Muscle layer of colon (tissue), 2 donors: ENCODE results near the gene SLC29A4.
"Not testable (repeated sequence)": the region's sequence is repeated elsewhere in the genome, so short reads cannot be mapped to it uniquely, and the experiment has no call there.

Experiments
- H3K27ac ChIP-seq: one replicate; pipeline ENCODE4 v1.7.0; 2013; ENCODE audit warnings: low read depth, mild to moderate bottlenecking, low read length, moderate library complexity
- H3K27me3 ChIP-seq, 2 donors: one replicate each; pipeline ENCODE4 v1.7.0; 2013; ENCODE audit warnings: low read length in 2 of 2, mild to moderate bottlenecking in 2 of 2; ENCODE audit not compliant: insufficient read depth in 2 of 2, control insufficient read depth in 1 of 2
- H3K36me3 ChIP-seq: one replicate; pipeline ENCODE4 v1.7.0; 2013; ENCODE audit warnings: mild to moderate bottlenecking, low read length; ENCODE audit not compliant: insufficient read depth
- H3K4me1 ChIP-seq: one replicate; pipeline ENCODE4 v1.7.0; 2013; ENCODE audit warnings: mild to moderate bottlenecking, low read length; ENCODE audit not compliant: insufficient read depth
- H3K4me3 ChIP-seq, 2 donors: one replicate each; pipeline ENCODE4 v1.7.0; 2013; ENCODE audit warnings: low read length in 2 of 2, low read depth in 1 of 2, mild to moderate bottlenecking in 1 of 2, moderate library complexity in 1 of 2
- H3K9ac ChIP-seq: one replicate; pipeline ENCODE4 v1.7.0; 2013; ENCODE audit warnings: low read length
- H3K9me3 ChIP-seq: one replicate; pipeline ENCODE4 v1.7.0; 2013; ENCODE audit warnings: mild to moderate bottlenecking, low read length
- donor health status: abdominal sarcoma.
- donor health status: Adenocarcinoma of cecum.

Gene SLC29A4

DNA sequence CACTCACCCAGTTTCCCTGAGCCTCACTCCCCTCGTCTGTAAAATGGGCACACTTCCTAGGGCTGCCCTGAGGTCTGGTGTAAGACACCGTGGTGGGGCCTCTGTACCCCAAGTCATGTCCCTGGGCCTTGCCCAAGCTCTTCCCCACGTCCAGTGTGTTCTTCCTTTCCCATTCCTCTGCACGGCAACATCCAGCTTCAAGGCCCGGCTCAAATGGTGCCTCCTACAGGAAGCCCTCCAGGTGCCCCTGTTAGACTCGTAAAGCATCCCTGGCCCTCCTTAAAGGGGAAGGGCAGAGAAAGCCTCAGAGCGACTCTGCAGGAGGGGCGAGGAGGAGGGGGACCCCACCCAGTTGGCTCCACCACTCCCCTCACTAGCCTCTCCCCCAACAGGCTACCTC, 8.6 kb downstream of the SLC29A4 start:
- Histone ChIP-seq H3K9ac (no peak overlapping the region), H3K27ac (no peak overlapping the region), H3K36me3 (no peaks in the 10 kb centered on the region), H3K4me3 (no peak overlapping the region), H3K9me3 (no peaks in the 10 kb centered on the region), H3K27me3 (no peaks in the 10 kb centered on the region), H3K4me1 (no peaks in the 10 kb centered on the region)

DNA sequence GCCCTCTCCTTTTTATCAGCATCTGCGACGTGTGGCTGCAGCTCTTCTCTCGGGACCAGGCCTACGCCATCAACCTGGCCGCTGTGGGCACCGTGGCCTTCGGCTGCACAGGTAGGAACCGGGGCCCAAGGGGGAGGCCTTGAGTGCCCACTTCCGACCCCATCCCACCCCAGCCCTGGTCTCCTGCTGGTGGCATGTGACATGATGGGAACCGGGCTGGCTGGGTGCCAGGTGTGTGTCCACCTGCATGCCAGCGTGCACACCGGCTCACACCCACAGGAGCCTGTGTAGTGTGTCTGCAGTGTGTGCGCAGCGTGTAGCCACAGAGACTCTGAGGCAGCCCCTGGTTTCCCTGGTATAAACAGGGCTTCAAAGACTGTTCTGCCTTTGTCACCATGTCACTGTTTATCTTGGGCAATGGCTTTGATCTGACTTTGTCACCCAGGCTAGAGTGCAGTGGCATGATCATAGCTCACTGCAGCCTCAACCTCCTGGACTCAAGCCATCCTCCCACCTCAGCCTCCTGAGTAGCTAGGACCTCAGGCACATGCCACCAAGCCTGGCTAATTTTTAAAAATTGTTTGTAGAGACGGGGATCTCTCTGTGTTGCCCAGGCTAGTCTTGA, 9.1 kb downstream of the SLC29A4 start:
- H3K9me3 ChIP-seq, H3K27ac ChIP-seq, H3K4me1 ChIP-seq, H3K36me3 ChIP-seq, H3K27me3 ChIP-seq, H3K9ac ChIP-seq, H3K4me3 ChIP-seq: not testable (repeated sequence)

DNA sequence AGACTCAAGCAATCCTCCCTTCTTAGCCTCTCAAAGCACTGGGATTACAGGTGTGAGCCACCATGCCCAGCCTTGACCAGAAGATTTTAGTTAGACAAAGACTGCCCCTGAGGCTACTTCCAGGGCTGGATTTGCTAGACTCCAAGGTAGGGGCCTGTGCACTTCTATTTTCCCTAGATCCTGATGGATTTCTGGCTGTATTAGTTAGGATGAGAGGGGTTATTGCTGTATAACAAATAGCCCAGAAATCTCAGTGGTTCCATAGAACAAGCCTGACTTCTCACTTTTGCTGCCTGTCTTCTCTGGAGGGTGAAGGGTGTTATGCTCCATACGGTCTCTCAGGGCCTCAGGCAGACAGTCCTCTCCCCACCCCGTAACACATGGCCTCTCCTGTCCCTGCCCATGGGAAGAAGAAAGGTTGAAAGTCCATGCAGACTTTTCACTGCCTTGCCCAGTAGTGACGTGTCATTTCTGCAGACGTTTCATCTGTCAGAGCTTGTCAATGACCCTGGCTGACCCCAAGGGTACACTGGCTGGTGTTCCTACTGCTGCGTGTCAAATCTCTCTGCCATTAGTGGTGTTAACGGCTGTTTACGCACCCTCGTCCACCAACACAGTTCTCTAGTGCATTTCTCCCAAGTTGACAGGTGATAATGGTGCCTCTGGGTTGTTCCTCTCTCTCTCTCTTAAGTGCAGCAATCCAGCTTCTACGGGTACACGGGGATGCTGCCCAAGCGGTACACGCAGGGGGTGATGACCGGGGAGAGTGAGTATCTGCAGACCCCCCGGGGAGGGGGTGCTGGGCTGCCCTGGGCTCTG, 11.6 kb downstream of the SLC29A4 start:
- Histone ChIP-seq H3K9ac (no peak overlapping the region), H3K4me1 (no peaks in the 10 kb centered on the region), H3K27me3 (peaks cover 0 to 7% of the 10 kb centered on the region in 2 donors), H3K9me3 (no peaks in the 10 kb centered on the region), H3K27ac (no peak overlapping the region), H3K36me3 (no peaks in the 10 kb centered on the region), H3K4me3 (no peak overlapping the region)

GRCh38 chr7:5295039-5296014, 12.6 kb downstream of the SLC29A4 start:
- H3K27me3 ChIP-seq, result peaks cover 0 to 7% of the 10 kb centered on the region in 2 donors
- no peaks in the 10 kb centered on the region for H3K4me1 ChIP-seq
- no peak overlapping the region for H3K9ac ChIP-seq
- H3K9me3 ChIP-seq, result no peaks in the 10 kb centered on the region
- no peak overlapping the region for H3K27ac ChIP-seq
- H3K4me3 ChIP-seq, result no peak overlapping the region
- H3K36me3 ChIP-seq, result no peaks in the 10 kb centered on the region

DNA sequence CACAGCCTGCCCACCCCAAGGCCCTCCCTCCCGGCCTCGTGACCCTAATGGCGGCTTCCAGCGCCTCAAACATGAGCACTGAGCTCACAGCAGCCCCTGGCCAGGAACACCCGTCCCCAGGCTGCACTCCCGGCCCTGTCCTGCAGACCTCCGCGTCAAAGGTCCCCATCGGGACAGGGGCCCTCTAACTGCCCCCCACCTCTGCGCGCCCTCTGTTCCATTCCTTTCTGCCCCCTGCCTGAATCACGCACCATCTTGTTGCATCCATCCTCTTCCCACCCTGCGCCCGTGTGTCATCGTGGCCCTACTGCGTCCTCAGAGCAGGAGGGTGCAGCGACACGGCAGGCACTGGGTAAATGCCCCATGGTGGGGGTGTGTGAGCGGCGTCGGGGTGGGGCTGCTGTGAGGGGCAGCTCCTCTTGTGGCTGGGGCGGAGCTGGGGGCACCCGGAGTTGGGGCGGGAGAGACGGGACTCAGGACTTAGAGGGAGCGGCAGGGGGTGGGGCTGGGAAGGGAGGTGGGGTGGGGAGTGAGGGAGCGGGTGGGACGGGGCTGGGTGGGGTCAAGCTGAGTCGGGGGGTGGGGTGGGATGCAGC, 13.4 kb downstream of the SLC29A4 start:
- Histone ChIP-seq H3K4me1 (no peaks in the 10 kb centered on the region), H3K36me3 (no peaks in the 10 kb centered on the region), H3K9me3 (no peaks in the 10 kb centered on the region), H3K27ac (no peak overlapping the region), H3K4me3 (no peak overlapping the region), H3K27me3 (peaks cover 0 to 7% of the 10 kb centered on the region in 2 donors), H3K9ac (no peak overlapping the region)

DNA sequence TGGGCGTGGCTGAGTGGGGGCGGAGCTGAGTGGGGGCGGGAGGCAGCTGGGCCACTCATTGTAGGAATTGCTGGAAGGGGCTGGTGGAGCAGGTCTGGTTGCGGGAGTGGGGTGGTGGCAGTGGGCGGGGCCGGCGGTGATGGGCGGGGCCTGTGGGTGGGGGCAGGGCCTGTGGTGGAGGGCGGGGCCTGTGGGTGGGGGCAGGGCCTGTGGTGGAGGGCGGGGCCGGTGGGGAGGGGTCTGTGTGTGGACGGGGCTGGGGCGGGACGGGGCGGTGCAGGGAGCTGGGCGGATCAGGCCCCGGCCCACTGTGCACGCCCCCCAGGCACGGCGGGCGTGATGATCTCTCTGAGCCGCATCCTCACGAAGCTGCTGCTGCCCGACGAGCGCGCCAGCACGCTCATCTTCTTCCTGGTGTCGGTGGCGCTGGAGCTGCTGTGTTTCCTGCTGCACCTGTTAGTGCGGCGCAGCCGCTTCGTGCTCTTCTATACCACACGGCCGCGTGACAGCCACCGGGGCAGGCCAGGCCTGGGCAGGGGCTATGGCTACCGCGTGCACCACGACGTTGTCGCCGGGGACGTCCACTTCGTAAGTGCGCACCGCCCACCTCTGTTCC, 14.0 kb downstream of the SLC29A4 start:
- no peaks in the 10 kb centered on the region for H3K9me3 ChIP-seq
- no peak overlapping the region for H3K4me3 ChIP-seq
- H3K9ac ChIP-seq, result no peak overlapping the region
- H3K36me3 ChIP-seq, result no peaks in the 10 kb centered on the region
- no peaks in the 10 kb centered on the region for H3K4me1 ChIP-seq
- H3K27me3 ChIP-seq, result peaks cover 0 to 7% of the 10 kb centered on the region in 2 donors
- H3K27ac ChIP-seq, result no peak overlapping the region

GRCh38 chr7:5300366-5300765, 17.6 kb downstream of the SLC29A4 start:
- no peaks in the 10 kb centered on the region for H3K4me1 ChIP-seq
- H3K9me3 ChIP-seq, result no peaks in the 10 kb centered on the region
- peaks cover 0 to 7% of the 10 kb centered on the region in 2 donors for H3K27me3 ChIP-seq
- no peak overlapping the region for H3K27ac ChIP-seq
- H3K9ac ChIP-seq, result no peak overlapping the region
- H3K36me3 ChIP-seq, result no peaks in the 10 kb centered on the region
- H3K4me3 ChIP-seq, result no peak overlapping the region

- Histone ChIP-seq H3K9ac (no peak overlapping the region), H3K4me3 (no peak overlapping the region), H3K27ac (no peak overlapping the region), H3K4me1 (no peaks in the 10 kb centered on the region), H3K9me3 (no peaks in the 10 kb centered on the region), H3K36me3 (no peaks in the 10 kb centered on the region), H3K27me3 (no peaks in the 10 kb centered on the region)
These were observed 19.8 kb downstream of the SLC29A4 start for GRCh38 chr7:5302577-5302976.

- Histone ChIP-seq H3K9me3 (no peaks in the 10 kb centered on the region), H3K4me3 (no peak overlapping the region), H3K27ac (no peak overlapping the region), H3K36me3 (peaks cover 3% of the 10 kb centered on the region), H3K4me1 (no peaks in the 10 kb centered on the region), H3K27me3 (no peaks in the 10 kb centered on the region), H3K9ac (no peak overlapping the region)
These were observed 20.3 kb downstream of the SLC29A4 start for GRCh38 chr7:5303061-5303460.

DNA sequence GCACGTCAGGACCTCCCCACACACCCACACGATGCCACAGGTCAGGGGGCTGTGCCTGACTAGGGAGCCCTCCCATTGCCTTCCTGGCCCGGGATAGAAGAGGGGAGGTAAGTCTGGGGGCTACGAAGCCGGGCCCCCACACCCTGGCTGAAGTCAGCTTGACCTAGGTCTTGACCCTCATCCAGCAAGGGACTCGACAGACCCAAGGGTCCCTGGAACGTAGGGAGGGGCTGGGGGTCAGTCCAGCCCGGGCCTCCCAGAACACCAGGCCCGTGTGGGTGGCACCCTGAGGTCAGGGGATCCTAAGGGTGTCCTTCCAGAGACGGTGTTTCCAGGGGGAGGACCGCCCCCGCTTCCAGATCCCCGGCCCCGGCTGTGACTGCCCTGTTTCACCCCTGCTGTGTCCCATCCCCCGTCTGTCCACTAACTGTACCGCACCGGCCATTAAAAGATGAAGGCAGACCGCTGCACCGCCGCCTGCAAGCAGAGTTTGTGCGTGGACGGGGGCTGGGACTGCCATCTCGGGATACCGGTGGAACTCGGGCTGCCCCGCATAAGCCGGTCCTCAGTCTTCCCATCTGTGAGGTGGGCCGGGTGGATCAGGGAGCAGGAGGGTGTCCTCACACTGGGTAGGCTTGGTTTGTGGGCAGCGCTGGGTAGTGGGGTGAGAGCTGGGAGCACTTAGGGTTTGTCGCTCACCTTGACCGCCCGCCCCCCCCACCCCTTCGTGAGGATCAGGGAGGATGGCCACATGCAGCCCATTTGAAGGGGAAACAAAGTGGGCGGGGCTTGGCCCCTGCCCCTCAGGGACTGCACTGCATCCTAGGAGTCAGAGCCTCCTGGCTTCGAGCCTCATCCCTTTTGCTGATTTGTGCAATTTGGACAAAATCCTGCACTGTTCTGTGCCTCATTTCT, 21.1 kb downstream of the SLC29A4 start:
- no peaks in the 10 kb centered on the region for H3K4me1 ChIP-seq
- H3K9ac ChIP-seq, result no peak overlapping the region
- H3K27ac ChIP-seq, result no peak overlapping the region
- H3K4me3 ChIP-seq, result no peak overlapping the region
- H3K9me3 ChIP-seq, result no peaks in the 10 kb centered on the region
- peaks cover 8% of the 10 kb centered on the region for H3K36me3 ChIP-seq
- no peaks in the 10 kb centered on the region for H3K27me3 ChIP-seq
